Measurements from ENCODE around the gene PTGR1. TPM values are rescaled to one million over a fixed set of nuclear protein-coding genes. Genes with fewer than 3 reads are reported as not detected.

The PTGR1 gene
- total RNA-seq: 44.2 and 72.9 TPM in 2 replicates

GRCh38 chr9:111599092-111599954 lies at the start of gene PTGR1:
Gene PTGR1 (minus strand): TSS chr9:111599647. CDS start chr9:111597422, 2,225 bp downstream.

DNA sequence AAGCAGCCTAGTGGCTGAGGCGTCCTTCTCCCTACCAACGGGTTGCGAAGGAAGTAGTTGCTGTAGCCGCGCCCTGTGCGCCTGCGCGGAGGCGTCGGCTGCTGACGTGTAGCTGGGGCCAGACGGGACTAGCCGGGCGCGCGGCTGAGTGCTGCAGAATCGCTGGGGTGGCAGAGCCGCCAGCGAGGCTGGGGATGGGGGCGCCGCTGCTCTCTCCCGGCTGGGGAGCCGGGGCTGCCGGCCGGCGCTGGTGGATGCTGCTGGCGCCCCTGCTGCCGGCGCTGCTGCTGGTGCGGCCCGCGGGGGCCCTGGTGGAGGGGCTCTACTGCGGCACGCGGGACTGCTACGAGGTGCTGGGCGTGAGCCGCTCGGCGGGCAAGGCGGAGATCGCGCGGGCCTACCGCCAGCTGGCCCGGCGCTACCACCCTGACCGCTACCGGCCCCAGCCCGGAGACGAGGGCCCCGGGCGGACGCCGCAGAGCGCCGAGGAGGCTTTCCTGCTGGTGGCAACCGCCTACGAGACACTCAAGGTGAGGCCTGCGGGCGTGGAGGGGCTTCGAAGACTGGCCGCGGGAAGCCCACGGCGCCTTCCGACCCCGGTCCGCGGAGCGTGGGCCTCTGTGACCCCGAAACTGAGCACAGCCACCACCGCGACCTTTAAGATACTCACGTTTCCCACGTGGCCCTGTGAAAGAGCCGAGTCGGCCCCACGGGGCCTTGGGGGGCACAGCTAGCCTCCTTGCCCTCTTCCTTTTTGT lies 31.9 kb upstream of the PTGR1 start, which contains the start of gene DNAJC25:
Gene DNAJC25, plus strand, starts transcription at position 121 of the 758 bp plus-strand sequence. Its CDS starts 74 bp downstream, at position 195.

DNA sequence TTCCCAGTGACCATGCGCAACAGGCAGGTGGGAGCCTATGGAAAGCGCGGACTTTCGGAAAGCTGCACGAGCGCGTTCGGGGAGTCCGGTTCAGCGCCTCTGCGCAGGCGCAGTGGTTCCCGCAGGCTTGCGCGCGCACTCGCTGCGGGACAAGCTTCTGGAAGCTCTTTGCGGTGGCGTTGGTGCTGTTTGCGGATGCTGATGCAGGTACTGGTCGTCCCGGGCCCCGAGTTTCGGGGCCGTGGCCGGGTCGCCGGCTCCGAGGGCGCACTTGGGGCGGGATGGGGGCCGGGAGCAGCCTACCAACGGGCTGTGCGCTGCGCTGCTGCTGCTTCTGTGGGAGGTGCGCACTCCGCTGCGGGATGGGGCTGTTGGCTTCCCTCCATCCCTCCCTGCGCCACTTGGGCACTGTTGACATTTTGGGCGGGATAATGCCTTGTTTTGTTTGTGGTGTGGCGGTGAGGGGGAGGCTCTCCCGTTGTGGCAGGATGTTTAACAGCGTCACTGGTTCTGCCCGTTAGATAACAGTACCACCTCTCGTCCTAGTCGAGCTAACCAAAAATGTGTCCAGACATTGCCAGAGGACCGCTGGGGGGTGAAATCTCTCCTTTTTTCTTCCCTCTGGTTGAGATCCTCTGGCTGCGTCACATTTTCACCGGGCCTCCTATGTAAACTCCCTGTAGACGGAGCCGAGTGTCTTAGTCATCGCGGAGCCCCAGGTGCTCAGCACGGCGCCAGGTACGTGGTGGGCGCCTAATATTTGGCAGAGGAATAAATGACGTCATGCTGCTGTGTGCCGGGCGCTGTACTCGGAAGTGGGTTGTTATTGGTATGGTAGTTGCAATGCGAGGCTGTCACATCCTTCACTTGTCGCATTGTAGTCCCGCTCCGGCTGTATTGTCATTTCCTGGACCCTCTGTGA lies 74.1 kb downstream of the PTGR1 start, which contains the start of gene ZNF483:
Gene ZNF483, plus strand, starts transcription at position 124 of the 922 bp plus-strand sequence. CDS start 2,217 bp downstream, outside the sequence.

Other genes starting within 250 kb of the PTGR1 start
- 50.4 and 60.1 TPM in 2 replicates for gene ECPAS, start 115.3 kb downstream of the PTGR1 start, total RNA-seq
- gene ZNF483, start 74.5 kb downstream of the PTGR1 start, total RNA-seq: 1.1 and 2.3 TPM in 2 replicates
- 5.2 and 5.4 TPM in 2 replicates for gene DNAJC25, start 31.7 kb upstream of the PTGR1 start, total RNA-seq
- gene GNG10, start 62.0 kb upstream of the PTGR1 start, total RNA-seq: 37.3 and 68.4 TPM in 2 replicates
- not detected in 2 replicates for gene SHOC1, start 195.3 kb upstream of the PTGR1 start, total RNA-seq